ENCODE results near the gene THAP12. TPM values are rescaled to one million over a fixed set of nuclear protein-coding genes. Genes with fewer than 3 reads are reported as not detected.

The THAP12 gene
- total and polyA plus RNA-seq, 2 donors (not counting 3 experiments of a cell fraction or from before 2014, with no cell fraction given): 12.2 to 36.7 TPM

- no peak for DNase-seq (ENCODE audit: low read depth, low spot score)
- Histone ChIP-seq H3K4me3 (replicated peaks in 1 of 3; ENCODE audit: insufficient read depth in 1 of 3, low read depth in 1 of 3, low read length in 3 of 3) (no peak overlapping the region), H2AFZ (ENCODE audit: low read depth, low read length) (no peak overlapping the region), H3K4me2 (ENCODE audit: insufficient read depth, low read length) (no peak overlapping the region), H3K27me3 (ENCODE audit: control insufficient read depth in 2 of 2, insufficient read depth in 2 of 2, low read length in 2 of 2) (peaks cover 3 to 8% of the 10 kb centered on the region in 2 experiments), H3K4me1 (ENCODE audit: control insufficient read depth, extremely low read depth, insufficient read depth, low read length) (no peaks in the 10 kb centered on the region), H3K9ac (replicated peaks; ENCODE audit: extremely low read depth, insufficient read depth, low read length) (no peak overlapping the region), H3K36me3 (ENCODE audit: control insufficient read depth in 2 of 2, extremely low read depth in 1 of 2, insufficient read depth in 2 of 2, low read length in 2 of 2) (no peaks in the 10 kb centered on the region), H4K20me1 (replicated peaks; ENCODE audit: control insufficient read depth, extremely low read depth, insufficient read depth, low read length) (no peaks in the 10 kb centered on the region), H3K9me1 (replicated peaks; ENCODE audit: control insufficient read depth, extremely low read depth, insufficient read depth, low read length) (no peaks in the 10 kb centered on the region), H3K9me3 (replicated peaks; ENCODE audit: control insufficient read depth, insufficient read depth, low read length) (no peaks in the 10 kb centered on the region), H3K79me2 (ENCODE audit: control insufficient read depth, insufficient read depth, low read length) (no peaks in the 10 kb centered on the region), H3K27ac (ENCODE audit: insufficient read depth, low read depth, low read length) (no peak overlapping the region)
- no peak for FAIRE-seq
- POLR2A ChIA-PET: no interaction called here
- no TSS peak for BruUV-seq (replicated peaks)
- dilution Hi-C loops (cut with MboI; ENCODE audit: extremely low pct_ligation_motif_present, low sequenced_read_pairs) (no loop called here), intact Hi-C loops (cut with micrococcal nuclease) (no loop called here)
- no peak for TF ChIP-seq FOS (IDR thresholded peaks at IDR 0.05; ENCODE audit: borderline replicate concordance, insufficient read depth, low read length)
- no peak for TF ChIP-seq EZH2 (IDR thresholded peaks at IDR 0.05; ENCODE audit: borderline replicate concordance, low read depth, low read length, severe bottlenecking)
- no peak for TF ChIP-seq JUN (IDR thresholded peaks at IDR 0.05; ENCODE audit: borderline replicate concordance, insufficient read depth, insufficient read length, low read depth)
- no peak for TF ChIP-seq MYC (IDR thresholded peaks at IDR 0.05; ENCODE audit: low read depth, low read length)
- TF ChIP-seq CTCF (IDR thresholded peaks at IDR 0.05; ENCODE audit: extremely low read depth in 1 of 2, insufficient read depth in 1 of 2, low read depth in 1 of 2, low read length in 2 of 2): no peak
- TF ChIP-seq POLR2A (IDR thresholded peaks at IDR 0.05; ENCODE audit: low read depth, low read length): no peak
- CTCF ChIA-PET: interaction anchor here (0.7 to 1.8 kb wide), 5 partner anchors 14 to 95 kb away, joined by 3 to 11 read pairs (median 4); no protein-coding TSS in a partner anchor
These were observed 77.9 kb downstream of the THAP12 start for GRCh38 chr11:76302996-76303395.

Small RNA genes lying within 50 kb of the gene (small RNA-seq; reads per million reads assigned to genes)
- gene RF00019 (ENCODE audit: insufficient read depth, insufficient read length, low read depth, low replicate concordance): not detected

Other genes with a start within 250 kb of the THAP12 start
- not detected in 2 replicates for gene WNT11, start 174.6 kb downstream of the THAP12 start, total RNA-seq
- gene WNT11, start 174.6 kb downstream of the THAP12 start, polyA plus RNA-seq: 0.03 TPM in 1 of 2 replicates, not detected in the other
- gene GVQW3, start 191 bp upstream of the THAP12 start, total RNA-seq: 0.99 and 2.8 TPM in 2 replicates
- 0.97 and 1.0 TPM in 2 replicates for gene GVQW3, start 191 bp upstream of the THAP12 start, polyA plus RNA-seq
- gene EMSY, start 63.9 kb upstream of the THAP12 start, total RNA-seq: 23.4 and 25.7 TPM in 2 replicates
- gene EMSY, start 63.9 kb upstream of the THAP12 start, polyA plus RNA-seq: 18.3 and 19.2 TPM in 2 replicates

All from endothelial cell of umbilical vein (primary cell).